K562 (cell line): ENCODE data around the gene PCDHGC4.

Source experiments
- BCL6 ChIP-seq: fragments of 250-450 bp; sonication (Bioruptor Pico); IDR thresholded peaks from 2 replicates; pipeline ENCODE4 v1.4.0; 2020
- CBFA2T2 ChIP-seq: fragments of 450-650 bp; conservative IDR thresholded peaks from 2 replicates; pipeline ENCODE4 v1.6.1; 2017; ENCODE audit warnings: mild to moderate bottlenecking
- EGR1 ChIP-seq: fragments of 450-650 bp; conservative IDR thresholded peaks from 2 replicates; pipeline ENCODE4 v1.6.1; 2017; ENCODE audit warnings: mild to moderate bottlenecking
- FOXP4 ChIP-seq: sonication (generic); formaldehyde crosslinking; IDR thresholded peaks from 2 replicates; pipeline ENCODE4 v1.8.0; 2022; ENCODE audit warnings: mild to moderate bottlenecking, missing genetic modification reagents, borderline replicate concordance
- GTF2B ChIP-seq: IDR thresholded peaks from 2 replicates; pipeline ENCODE4 v1.6.1; 2011; ENCODE audit not compliant: insufficient read length; ENCODE audit errors: extremely low read depth
- MYC ChIP-seq, 2 experiments: fragments of 250-450 bp in 1 of 2; sonication (Bioruptor Pico) in 1 of 2; IDR thresholded peaks; 2 replicates each; pipeline versions ENCODE4 v1.5.1 to v1.6.1; 2012 to 2021; ENCODE audit warnings: low read depth in 2 of 2, borderline replicate concordance in 1 of 2, improper control_type of control experiment in 1 of 2, low read length in 1 of 2, mild to moderate bottlenecking in 1 of 2, moderate library complexity in 1 of 2
- SMC3 ChIP-seq: conservative IDR thresholded peaks from 2 replicates; pipeline ENCODE4 v1.6.1; 2011; ENCODE audit warnings: low read depth, low read length, improper control_type of control experiment; ENCODE audit not compliant: insufficient read depth
- TRIM24 ChIP-seq, 2 experiments: fragments of 450-650 bp; IDR thresholded peaks; 2 replicates each; pipeline ENCODE4 v1.6.1; 2016
- U2AF2 ChIP-seq: fragments of 200-400 bp; formaldehyde crosslinking; optimal IDR thresholded peaks from 2 replicates; pipeline ENCODE3; 2017; ENCODE audit warnings: low read depth, mild to moderate bottlenecking, low read length
- ZBTB49 ChIP-seq: sonication (generic); formaldehyde crosslinking; IDR thresholded peaks from 2 replicates; pipeline ENCODE4 v1.8.0; 2022; ENCODE audit warnings: missing genetic modification reagents, mild to moderate bottlenecking, borderline replicate concordance
- ZNF518B ChIP-seq: fragments of 250-450 bp; sonication (Bioruptor Pico); IDR thresholded peaks from 2 replicates; pipeline ENCODE4 v1.5.0; 2021; ENCODE audit warnings: mild to moderate bottlenecking, moderate library complexity
- TF ChIP-seq, protein P1 (sequence below): fragments of 250-450 bp; sonication (Bioruptor Pico); IDR thresholded peaks from 2 replicates; pipeline ENCODE4 v1.5.0; 2020; ENCODE audit warnings: mild to moderate bottlenecking
- TF ChIP-seq, protein P2 (sequence below): fragments of 450-650 bp; IDR thresholded peaks from 2 replicates; pipeline ENCODE4 v1.6.1; 2016; ENCODE audit warnings: antibody characterized with exemption
- TF ChIP-seq, protein P3 (sequence below), 3 experiments: IDR thresholded peaks in 2 of 3; conservative IDR thresholded peaks in 1 of 3; 2 replicates each; pipeline ENCODE4 v1.5.1; 2011 to 2012; ENCODE audit warnings: low read length in 3 of 3, mild to moderate bottlenecking in 3 of 3, control low read depth in 2 of 3, improper control_type of control experiment in 1 of 3, inconsistent platforms in 1 of 3, low read depth in 1 of 3, mixed read lengths in 1 of 3, moderate library complexity in 1 of 3; ENCODE audit not compliant: insufficient read depth in 2 of 3

- TF ChIP-seq GTF2B: no peak
- TF ChIP-seq, protein P1, sequence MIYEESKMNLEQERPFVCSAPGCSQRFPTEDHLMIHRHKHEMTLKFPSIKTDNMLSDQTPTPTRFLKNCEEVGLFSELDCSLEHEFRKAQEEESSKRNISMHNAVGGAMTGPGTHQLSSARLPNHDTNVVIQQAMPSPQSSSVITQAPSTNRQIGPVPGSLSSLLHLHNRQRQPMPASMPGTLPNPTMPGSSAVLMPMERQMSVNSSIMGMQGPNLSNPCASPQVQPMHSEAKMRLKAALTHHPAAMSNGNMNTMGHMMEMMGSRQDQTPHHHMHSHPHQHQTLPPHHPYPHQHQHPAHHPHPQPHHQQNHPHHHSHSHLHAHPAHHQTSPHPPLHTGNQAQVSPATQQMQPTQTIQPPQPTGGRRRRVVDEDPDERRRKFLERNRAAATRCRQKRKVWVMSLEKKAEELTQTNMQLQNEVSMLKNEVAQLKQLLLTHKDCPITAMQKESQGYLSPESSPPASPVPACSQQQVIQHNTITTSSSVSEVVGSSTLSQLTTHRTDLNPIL (CRISPR knock-in tag): no peak
- TF ChIP-seq, protein P2, sequence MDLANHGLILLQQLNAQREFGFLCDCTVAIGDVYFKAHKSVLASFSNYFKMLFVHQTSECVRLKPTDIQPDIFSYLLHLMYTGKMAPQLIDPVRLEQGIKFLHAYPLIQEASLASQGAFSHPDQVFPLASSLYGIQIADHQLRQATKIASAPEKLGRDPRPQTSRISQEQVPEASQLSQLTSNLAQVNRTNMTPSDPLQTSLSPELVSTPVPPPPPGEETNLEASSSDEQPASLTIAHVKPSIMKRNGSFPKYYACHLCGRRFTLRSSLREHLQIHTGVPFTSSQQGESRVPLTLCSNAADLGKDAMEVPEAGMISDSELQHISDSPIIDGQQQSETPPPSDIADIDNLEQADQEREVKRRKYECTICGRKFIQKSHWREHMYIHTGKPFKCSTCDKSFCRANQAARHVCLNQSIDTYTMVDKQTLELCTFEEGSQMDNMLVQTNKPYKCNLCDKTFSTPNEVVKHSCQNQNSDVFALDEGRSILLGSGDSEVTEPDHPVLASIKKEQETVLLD: no peak
- TF ChIP-seq EGR1: no peak
- TF ChIP-seq MYC (IDR thresholded peaks at IDR 0.05; ENCODE audit: low read depth, low read length): no peak
- TF ChIP-seq MYC (CRISPR knock-in tag; IDR thresholded peaks at IDR 0.05; ENCODE audit: borderline replicate concordance, low read depth): no peak
- TF ChIP-seq TRIM24 (IDR thresholded peaks at IDR 0.05): no peak
- no peak for TF ChIP-seq CBFA2T2
- no peak for TF ChIP-seq U2AF2
- no peak for TF ChIP-seq SMC3
- TF ChIP-seq, protein P3, sequence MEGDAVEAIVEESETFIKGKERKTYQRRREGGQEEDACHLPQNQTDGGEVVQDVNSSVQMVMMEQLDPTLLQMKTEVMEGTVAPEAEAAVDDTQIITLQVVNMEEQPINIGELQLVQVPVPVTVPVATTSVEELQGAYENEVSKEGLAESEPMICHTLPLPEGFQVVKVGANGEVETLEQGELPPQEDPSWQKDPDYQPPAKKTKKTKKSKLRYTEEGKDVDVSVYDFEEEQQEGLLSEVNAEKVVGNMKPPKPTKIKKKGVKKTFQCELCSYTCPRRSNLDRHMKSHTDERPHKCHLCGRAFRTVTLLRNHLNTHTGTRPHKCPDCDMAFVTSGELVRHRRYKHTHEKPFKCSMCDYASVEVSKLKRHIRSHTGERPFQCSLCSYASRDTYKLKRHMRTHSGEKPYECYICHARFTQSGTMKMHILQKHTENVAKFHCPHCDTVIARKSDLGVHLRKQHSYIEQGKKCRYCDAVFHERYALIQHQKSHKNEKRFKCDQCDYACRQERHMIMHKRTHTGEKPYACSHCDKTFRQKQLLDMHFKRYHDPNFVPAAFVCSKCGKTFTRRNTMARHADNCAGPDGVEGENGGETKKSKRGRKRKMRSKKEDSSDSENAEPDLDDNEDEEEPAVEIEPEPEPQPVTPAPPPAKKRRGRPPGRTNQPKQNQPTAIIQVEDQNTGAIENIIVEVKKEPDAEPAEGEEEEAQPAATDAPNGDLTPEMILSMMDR (IDR thresholded peaks at IDR 0.05 in 2 of 3, conservative IDR thresholded peaks at IDR 0.05 in 1 of 3; ENCODE audit: insufficient read depth in 2 of 3, low read depth in 1 of 3, low read length in 3 of 3): no peak
- TF ChIP-seq ZBTB49 (CRISPR knock-in tag): no peak
- TF ChIP-seq ZNF518B (CRISPR knock-in tag): no peak
- no peak for TF ChIP-seq BCL6 (CRISPR knock-in tag)
- no peak for TF ChIP-seq FOXP4 (CRISPR knock-in tag)
These were observed 928 bp upstream of the PCDHGC4 start for GRCh38 chr5:141483902-141484301.
